HG02678 (cell line): ENCODE data around the gene NOS1.
"Not testable (repeated sequence)": the region's sequence is repeated elsewhere in the genome, so short reads cannot be mapped to it uniquely, and the experiment has no call there.

Experiments
- ATAC-seq: cut with Tn5 transposase; IDR thresholded peaks from one replicate; pipeline ENCODE4 v1.9.1; 2021; ENCODE audit warnings: mild to moderate bottlenecking, moderate library complexity; ENCODE audit not compliant: unreplicated experiment

Gene NOS1

GRCh38 chr12:117361347-117361751 is at the start of gene NOS1:
Gene NOS1, minus strand, starts transcription at chr12:117361626. Its CDS starts 30,557 bp downstream, at chr12:117331069.
- no peak for ATAC-seq

GRCh38 chr12:117409286-117409685 is 47.9 kb upstream of the NOS1 start:
- no peak for ATAC-seq

GRCh38 chr12:117408161-117408791 is 46.9 kb upstream of the NOS1 start:
- ATAC-seq: no peak

GRCh38 chr12:117404940-117405339 is 43.5 kb upstream of the NOS1 start:
- ATAC-seq: no peak

- no peak for ATAC-seq
Observed at GRCh38 chr12:117404203-117404853, 42.9 kb upstream of the NOS1 start.

- ATAC-seq: no peak
Observed at GRCh38 chr12:117403586-117404139, 42.2 kb upstream of the NOS1 start.

- no peak for ATAC-seq
Observed at GRCh38 chr12:117402363-117402762, 40.9 kb upstream of the NOS1 start.

- ATAC-seq: no peak
Observed at GRCh38 chr12:117400912-117401311, 39.5 kb upstream of the NOS1 start.

GRCh38 chr12:117398482-117398881 is 37.1 kb upstream of the NOS1 start:
- not testable (repeated sequence) for ATAC-seq

GRCh38 chr12:117395766-117396165 is 34.3 kb upstream of the NOS1 start:
- ATAC-seq: no peak

GRCh38 chr12:117394491-117394890 is 33.1 kb upstream of the NOS1 start:
- no peak for ATAC-seq

GRCh38 chr12:117393656-117394055 is 32.2 kb upstream of the NOS1 start:
- ATAC-seq: no peak

- no peak for ATAC-seq
Observed at GRCh38 chr12:117390866-117391265, 29.4 kb upstream of the NOS1 start.

- no peak for ATAC-seq
Observed at GRCh38 chr12:117388951-117389446, 27.6 kb upstream of the NOS1 start.

- no peak for ATAC-seq
Observed at GRCh38 chr12:117387832-117388231, 26.4 kb upstream of the NOS1 start.

GRCh38 chr12:117384735-117385134 is 23.3 kb upstream of the NOS1 start:
- ATAC-seq: no peak

GRCh38 chr12:117380083-117380482 is 18.7 kb upstream of the NOS1 start:
- no peak for ATAC-seq

GRCh38 chr12:117377758-117378157 is 16.3 kb upstream of the NOS1 start:
- ATAC-seq: no peak

GRCh38 chr12:117370588-117370987 is 9.2 kb upstream of the NOS1 start:
- no peak for ATAC-seq

- ATAC-seq: not testable (repeated sequence)
Observed at GRCh38 chr12:117370000-117370399, 8.6 kb upstream of the NOS1 start.

GRCh38 chr12:117367006-117367638 is 5.7 kb upstream of the NOS1 start:
- ATAC-seq: no peak
